ENCODE measurements around the gene SAP30L. TPM values are rescaled to one million over a fixed set of nuclear protein-coding genes. Genes with fewer than 3 reads are reported as not detected.

SAP30L gene
- total and polyA plus RNA-seq, 4 donors, result 6.3 to 11.1 (median 8.6) TPM

GRCh38 chr5:154509784-154510555 is 64.2 kb downstream of the SAP30L start:
- Histone ChIP-seq H3K4me3 (ENCODE audit: low read depth in 1 of 3, low read length in 3 of 3) (no peak overlapping the region), H3K27ac (ENCODE audit: low read depth in 1 of 2, low read length in 2 of 2) (no peak overlapping the region), H3K9ac (ENCODE audit: low read depth in 1 of 2, low read length in 2 of 2) (no peak overlapping the region), H3K36me3 (ENCODE audit: control insufficient read depth in 4 of 4, insufficient read depth in 3 of 4, low read depth in 1 of 4, low read length in 3 of 4) (no peaks in the 10 kb centered on the region), H3K9me3 (ENCODE audit: control insufficient read depth in 4 of 4, low read length in 3 of 4) (no peaks in the 10 kb centered on the region), H3K27me3 (ENCODE audit: control insufficient read depth in 4 of 4, insufficient read depth in 4 of 4, low read length in 3 of 4) (peaks cover 0 to 12% (median 3%) of the 10 kb centered on the region in 4 donors), H3K4me1 (ENCODE audit: control insufficient read depth in 4 of 4, insufficient read depth in 4 of 4, low read length in 3 of 4) (no peaks in the 10 kb centered on the region)
- 72% methylated on average over 5 of the region's 5 CpGs for WGBS
- TF ChIP-seq EGR1 (IDR thresholded peaks at IDR 0.05; ENCODE audit: low read depth in 2 of 2) (no peak), GABPA (IDR thresholded peaks at IDR 0.05 in 1 of 2, conservative IDR thresholded peaks at IDR 0.05 in 1 of 2) (no peak), SP1 (IDR thresholded peaks at IDR 0.05) (no peak), HNF4A (conservative IDR thresholded peaks at IDR 0.05) (no peak), NR2F2 (IDR thresholded peaks at IDR 0.05) (no peak), RAD21 (IDR thresholded peaks at IDR 0.05) (no peak), RXRA (IDR thresholded peaks at IDR 0.05) (no peak), HNF4G (IDR thresholded peaks at IDR 0.05) (no peak), FOXA1 (IDR thresholded peaks at IDR 0.05) (no peak), FOXA2 (IDR thresholded peaks at IDR 0.05) (no peak), CTCF (IDR thresholded peaks at IDR 0.05; ENCODE audit: low read depth, low read length, missing input control) (no peak), REST (IDR thresholded peaks at IDR 0.05) (no peak), YY1 (IDR thresholded peaks at IDR 0.05) (no peak), JUND (IDR thresholded peaks at IDR 0.05) (no peak), ATF3 (IDR thresholded peaks at IDR 0.05) (no peak), ZBTB33 (IDR thresholded peaks at IDR 0.05) (no peak), MAX (IDR thresholded peaks at IDR 0.05) (no peak), TAF1 (conservative IDR thresholded peaks at IDR 0.05) (no peak)
- no peak for DNase-seq (ENCODE audit: low spot score)

Other genes starting within 250 kb of the SAP30L start
- not detected for gene HAND1, start 32.2 kb downstream of the SAP30L start, total RNA-seq
- not detected for gene HAND1, start 32.2 kb downstream of the SAP30L start, polyA plus RNA-seq